Cardiac fibroblast (primary cell): Measurements from ENCODE around the gene RBM47.

Experiments used
- DNase-seq, 2 donors: peaks; one replicate each; pipeline versions ENCODE4 v3.0.0 to v3.0.0-alpha.2; 2010; ENCODE audit warnings: low read depth in 2 of 2
- H3K4me3 ChIP-seq, 2 donors: replicated peaks in 1 of 2; 1 replicate in 1 of 2; 2 replicates in 1 of 2; pipeline ENCODE4 v1.5.1; 2011; ENCODE audit warnings: low read depth in 2 of 2, low read length in 2 of 2, mild to moderate bottlenecking in 2 of 2, moderate library complexity in 1 of 2
- CTCF ChIP-seq: IDR thresholded peaks from one replicate; pipeline ENCODE4 v1.5.1; 2011; ENCODE audit warnings: low read depth, mild to moderate bottlenecking, low read length, inconsistent platforms

The RBM47 gene

GRCh38 chr4:40544221-40544620 lies 85.4 kb downstream of the RBM47 start:
- H3K4me3 ChIP-seq, result no peak overlapping the region
- DNase-seq, result no peak
- TF ChIP-seq CTCF, result no peak

- no peak for TF ChIP-seq CTCF
- DNase-seq, result no peak
- no peak overlapping the region for H3K4me3 ChIP-seq
Measured at GRCh38 chr4:40540800-40541199, 88.9 kb downstream of the RBM47 start.

GRCh38 chr4:40536032-40536431 lies 93.6 kb downstream of the RBM47 start:
- DNase-seq, result no peak
- no peak for TF ChIP-seq CTCF
- H3K4me3 ChIP-seq, result no peak overlapping the region

GRCh38 chr4:40531636-40532023 lies 98.0 kb downstream of the RBM47 start:
- H3K4me3 ChIP-seq, result no peak overlapping the region
- TF ChIP-seq CTCF, result no peak
- no peak for DNase-seq

GRCh38 chr4:40530961-40531635 lies 98.6 kb downstream of the RBM47 start:
- no peak overlapping the region for H3K4me3 ChIP-seq
- DNase-seq, result no peak

GRCh38 chr4:40526741-40527140 lies 102.9 kb downstream of the RBM47 start:
- TF ChIP-seq CTCF, result no peak
- no peak overlapping the region for H3K4me3 ChIP-seq
- no peak for DNase-seq

More at GRCh38 chr4:40530961-40531635, 98.6 kb downstream of the RBM47 start:
- TF ChIP-seq CTCF, result no peak
